Measurements from ENCODE around the gene SNX27.
A peak's percentile ranks its signal among the peaks of the same experiment; 100 is the strongest.
"Not testable (repeated sequence)": the region's sequence is repeated elsewhere in the genome, so short reads cannot be mapped to it uniquely, and the experiment has no call there.

Gene SNX27

GRCh38 chr1:151611832-151612500 lies at the start of gene SNX27:
Gene SNX27 (plus strand): TSS chr1:151612050. CDS start chr1:151612202, 152 bp downstream.
- peak; percentile 88 for DNase-seq

GRCh38 chr1:151562661-151563060 lies 49.2 kb upstream of the SNX27 start:
- DNase-seq, result no peak

- no peak for DNase-seq
Measured at GRCh38 chr1:151563376-151563775, 48.5 kb upstream of the SNX27 start.

GRCh38 chr1:151565502-151566189 lies 46.2 kb upstream of the SNX27 start:
- DNase-seq, result no peak

- no peak for DNase-seq
Measured at GRCh38 chr1:151568626-151569088, 43.2 kb upstream of the SNX27 start.

- no peak for DNase-seq
Measured at GRCh38 chr1:151570819-151571218, 41.0 kb upstream of the SNX27 start.

- no peak for DNase-seq
Measured at GRCh38 chr1:151574575-151575529, 37.0 kb upstream of the SNX27 start.

- DNase-seq, result no peak
Measured at GRCh38 chr1:151577173-151577572, 34.7 kb upstream of the SNX27 start.

- DNase-seq, result no peak
Measured at GRCh38 chr1:151578941-151579340, 32.9 kb upstream of the SNX27 start.

- DNase-seq, result no peak
Measured at GRCh38 chr1:151579436-151580225, 32.2 kb upstream of the SNX27 start.

GRCh38 chr1:151581451-151581850 lies 30.4 kb upstream of the SNX27 start:
- DNase-seq, result no peak

- DNase-seq, result no peak
Measured at GRCh38 chr1:151581921-151582320, 29.9 kb upstream of the SNX27 start.

GRCh38 chr1:151583796-151584195 lies 28.1 kb upstream of the SNX27 start:
- no peak for DNase-seq

- no peak for DNase-seq
Measured at GRCh38 chr1:151584278-151584677, 27.6 kb upstream of the SNX27 start.

GRCh38 chr1:151584780-151585179 lies 27.1 kb upstream of the SNX27 start:
- no peak for DNase-seq

- no peak for DNase-seq
Measured at GRCh38 chr1:151585622-151586021, 26.2 kb upstream of the SNX27 start.

- no peak for DNase-seq
Measured at GRCh38 chr1:151590961-151591360, 20.9 kb upstream of the SNX27 start.

GRCh38 chr1:151593730-151594129 lies 18.1 kb upstream of the SNX27 start:
- DNase-seq, result no peak

GRCh38 chr1:151594143-151594625 lies 17.7 kb upstream of the SNX27 start:
- peak; percentile 88 for DNase-seq

GRCh38 chr1:151596166-151596953 lies 15.5 kb upstream of the SNX27 start:
- DNase-seq, result no peak

GRCh38 chr1:151602550-151602949 lies 9.3 kb upstream of the SNX27 start:
- not testable (repeated sequence) for DNase-seq
